Lower lobe of right lung (tissue), 2 donors: ENCODE results near the gene ARID3A. TPM values are rescaled to one million over a fixed set of nuclear protein-coding genes. Genes with fewer than 3 reads are reported as not detected.

Experiments
- ATAC-seq, 2 donors: fragments of 200-7000 bp; cut with Tn5 transposase; one replicate each; pipeline ENCODE4 v1.9.1; 2020 to 2022; ENCODE audit warnings: mild to moderate bottlenecking in 2 of 2, moderate library complexity in 2 of 2
- DNase-seq: peaks from one replicate; pipeline ENCODE4 v3.0.0-alpha.2; 2020
- H3K27ac ChIP-seq: fragments of 200-600 bp; one replicate; pipeline ENCODE4 v1.8.0; 2022
- H3K27me3 ChIP-seq: fragments of 200-600 bp; one replicate; pipeline ENCODE4 v1.8.0; 2022; ENCODE audit warnings: low read depth
- H3K36me3 ChIP-seq: fragments of 200-600 bp; one replicate; pipeline ENCODE4 v1.8.0; 2022; ENCODE audit warnings: mild to moderate bottlenecking
- H3K4me1 ChIP-seq: fragments of 200-600 bp; one replicate; pipeline ENCODE4 v1.8.0; 2022
- H3K4me3 ChIP-seq: fragments of 200-600 bp; one replicate; pipeline ENCODE4 v1.8.0; 2022; ENCODE audit warnings: mild to moderate bottlenecking
- H3K9me3 ChIP-seq: fragments of 200-600 bp; one replicate; pipeline ENCODE4 v1.8.0; 2022
- CTCF ChIP-seq: fragments of 200-600 bp; IDR thresholded peaks from one replicate; pipeline ENCODE4 v1.8.0; 2022; ENCODE audit warnings: antibody characterized with exemption, mild to moderate bottlenecking
- intact Hi-C: fragments of 100-400 bp; cut with DNase I; formaldehyde crosslinking; loops from one replicate; pipeline ENCODE4 v1.11.0; 2022
- total RNA-seq: library from RNA; stranded (reverse); fragmentation: NEBNext Ultra II Directional; extraction: Animal tissue kit (Norgen Biotek cat#: 25700); gene quantifications from one replicate; pipeline ENCODE4 v1.2.1, GENCODE V29; 2021
- donor health status: DM: no; HTN: yes; CAD: no; lungs with severe emphysema.

Gene ARID3A
- total RNA-seq, 1 donor from 2014 or later = 16.9 TPM

- Histone ChIP-seq H3K9me3 (no peaks in the 10 kb centered on the region), H3K36me3 (peaks cover 38% of the 10 kb centered on the region), H3K27ac (no peak overlapping the region), H3K4me1 (peaks cover 9% of the 10 kb centered on the region), H3K4me3 (no peak overlapping the region), H3K27me3 (no peaks in the 10 kb centered on the region)
- DNase-seq (no peak), ATAC-seq (no peak)
- no peak for TF ChIP-seq CTCF
- intact Hi-C loops = no loop called here
These were observed 36.2 kb downstream of the ARID3A start for GRCh38 chr19:961866-962620.

GRCh38 chr19:962683-963400 is 37.0 kb downstream of the ARID3A start:
- Histone ChIP-seq H3K4me3 (no peak overlapping the region), H3K36me3 (peaks cover 43% of the 10 kb centered on the region), H3K27me3 (no peaks in the 10 kb centered on the region), H3K9me3 (no peaks in the 10 kb centered on the region), H3K4me1 (peaks cover 9% of the 10 kb centered on the region), H3K27ac (no peak overlapping the region)
- intact Hi-C loops = no loop called here
- DNase-seq (no peak), ATAC-seq (no peak)
- no peak for TF ChIP-seq CTCF

- Histone ChIP-seq H3K27me3 (no peaks in the 10 kb centered on the region), H3K27ac (no peak overlapping the region), H3K36me3 (peaks cover 47% of the 10 kb centered on the region), H3K4me3 (no peak overlapping the region), H3K9me3 (no peaks in the 10 kb centered on the region), H3K4me1 (peaks cover 9% of the 10 kb centered on the region)
- no peak for TF ChIP-seq CTCF
- intact Hi-C loops = no loop called here
- ATAC-seq (no peak), DNase-seq (no peak)
These were observed 37.7 kb downstream of the ARID3A start for GRCh38 chr19:963486-963951.

- Histone ChIP-seq H3K9me3 (no peaks in the 10 kb centered on the region), H3K27ac (no peak overlapping the region), H3K27me3 (no peaks in the 10 kb centered on the region), H3K4me1 (peaks cover 9% of the 10 kb centered on the region), H3K4me3 (no peak overlapping the region), H3K36me3 (peaks cover 53% of the 10 kb centered on the region)
- DNase-seq (no peak), ATAC-seq (no peak)
- TF ChIP-seq CTCF = no peak
- intact Hi-C loops = no loop called here
These were observed 38.3 kb downstream of the ARID3A start for GRCh38 chr19:964116-964520.

GRCh38 chr19:964761-965694 is 39.2 kb downstream of the ARID3A start:
- intact Hi-C loops = no loop called here
- H3K27ac ChIP-seq = no peak overlapping the region
- peaks cover 9% of the 10 kb centered on the region for H3K4me1 ChIP-seq
- no peak overlapping the region for H3K4me3 ChIP-seq
- DNase-seq = no peak
- H3K36me3 ChIP-seq = peaks cover 62% of the 10 kb centered on the region
- no peak for TF ChIP-seq CTCF
- H3K27me3 ChIP-seq = no peaks in the 10 kb centered on the region
- ATAC-seq = no peak
- no peaks in the 10 kb centered on the region for H3K9me3 ChIP-seq
